GM21717 (cell line): Measurements from ENCODE around the gene LTBP1.

Source experiments
- ATAC-seq: cut with Tn5 transposase; IDR thresholded peaks from one replicate; pipeline ENCODE4 v1.9.1; 2021; ENCODE audit warnings: mild to moderate bottlenecking, moderate library complexity; ENCODE audit not compliant: unreplicated experiment

The LTBP1 gene

GRCh38 chr2:32930436-32930835 lies 16.3 kb upstream of the LTBP1 start:
- no peak for ATAC-seq

GRCh38 chr2:32931519-32931918 lies 15.2 kb upstream of the LTBP1 start:
- ATAC-seq, result no peak

GRCh38 chr2:32931945-32932709 lies 14.6 kb upstream of the LTBP1 start:
- ATAC-seq, result no peak

GRCh38 chr2:32932825-32933755 lies 13.7 kb upstream of the LTBP1 start:
- no peak for ATAC-seq

- ATAC-seq, result no peak
Measured at GRCh38 chr2:32933756-32934095, 13.0 kb upstream of the LTBP1 start.

- ATAC-seq, result no peak
Measured at GRCh38 chr2:32937602-32938448, 8.9 kb upstream of the LTBP1 start.

- no peak for ATAC-seq
Measured at GRCh38 chr2:32938934-32939333, 7.8 kb upstream of the LTBP1 start.

- ATAC-seq, result no peak
Measured at GRCh38 chr2:32940316-32940997, 6.3 kb upstream of the LTBP1 start.

- ATAC-seq, result no peak
Measured at GRCh38 chr2:32941944-32942690, 4.6 kb upstream of the LTBP1 start.

GRCh38 chr2:32942793-32943485 lies 3.8 kb upstream of the LTBP1 start:
- ATAC-seq, result no peak

- no peak for ATAC-seq
Measured at GRCh38 chr2:32945286-32945685, 1.5 kb upstream of the LTBP1 start.

- peak; percentile 25 for ATAC-seq
Measured at GRCh38 chr2:32947076-32947483, 327 bp downstream of the LTBP1 start.

- peak; percentile 34 for ATAC-seq
Measured at GRCh38 chr2:32947484-32948143, 861 bp downstream of the LTBP1 start.

- no peak for ATAC-seq
Measured at GRCh38 chr2:32948266-32948665, 1.5 kb downstream of the LTBP1 start.

GRCh38 chr2:32949260-32949659 lies 2.5 kb downstream of the LTBP1 start:
- ATAC-seq, result no peak

GRCh38 chr2:32951672-32952071 lies 4.9 kb downstream of the LTBP1 start:
- ATAC-seq, result no peak

GRCh38 chr2:32952761-32953476 lies 6.2 kb downstream of the LTBP1 start:
- ATAC-seq, result no peak

GRCh38 chr2:32954206-32954605 lies 7.5 kb downstream of the LTBP1 start:
- no peak for ATAC-seq
